ENCODE measurements around the gene USH1C.

Gene USH1C

DNA sequence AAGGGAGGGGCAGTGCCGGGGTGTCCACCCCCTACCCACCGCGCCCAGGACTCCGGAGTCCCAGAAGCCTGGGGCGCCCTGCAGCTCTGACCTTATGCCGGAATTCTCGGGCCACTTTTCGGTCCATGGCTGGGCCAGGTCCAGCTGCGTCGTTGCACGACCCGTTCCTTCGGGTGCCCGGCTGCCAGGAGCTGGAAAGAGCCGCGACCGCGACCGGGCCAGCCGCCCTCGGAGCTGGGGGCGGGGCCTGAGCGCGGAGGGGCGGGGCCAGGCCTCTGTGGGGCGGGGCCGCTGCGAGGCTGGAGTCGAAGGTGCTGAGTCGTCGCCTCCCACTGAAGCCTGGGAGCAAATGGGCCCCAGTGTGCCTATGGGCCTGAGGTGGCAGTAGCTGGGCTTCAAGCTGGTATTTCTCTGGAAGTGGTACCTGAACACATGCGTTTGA is at the start of gene USH1C:
Gene USH1C (minus strand): TSS at position 236 of the 442 bp plus-strand sequence. CDS start 109 bp downstream, at position 127.
- H3K4me3 ChIP-seq (ENCODE audit: low read length): no peak within 1 kb of the TSS
- no peak for TF ChIP-seq ZNF274 (IDR thresholded peaks at IDR 0.05; ENCODE audit: low read depth, low read length)

- H3K4me3 ChIP-seq (ENCODE audit: low read length): no peak overlapping the region
- no peak for TF ChIP-seq ZNF274 (IDR thresholded peaks at IDR 0.05; ENCODE audit: low read depth, low read length)
Observed at GRCh38 chr11:17593466-17594245, 49.4 kb upstream of the USH1C start.

DNA sequence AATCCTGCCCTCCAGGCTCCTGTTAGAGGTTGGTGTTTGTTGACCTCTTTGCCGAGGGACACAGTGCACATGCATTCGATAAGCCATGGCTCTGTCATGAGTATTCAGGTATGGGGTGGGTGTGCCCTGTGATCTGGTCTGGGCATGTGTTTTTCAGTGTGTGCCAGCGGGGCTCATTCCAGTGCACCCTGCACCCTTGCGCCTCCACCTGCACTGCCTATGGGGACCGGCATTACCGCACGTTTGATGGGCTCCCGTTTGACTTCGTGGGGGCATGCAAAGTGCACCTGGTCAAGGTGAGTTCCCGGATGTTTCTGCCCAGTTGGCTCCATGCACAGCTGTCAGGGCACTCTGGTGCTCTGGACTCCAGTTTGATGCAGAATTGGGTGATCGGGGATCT is 47.1 kb upstream of the USH1C start:
- no peak for TF ChIP-seq ZNF274 (IDR thresholded peaks at IDR 0.05; ENCODE audit: low read depth, low read length)
- no peak overlapping the region for H3K4me3 ChIP-seq (ENCODE audit: low read length)

DNA sequence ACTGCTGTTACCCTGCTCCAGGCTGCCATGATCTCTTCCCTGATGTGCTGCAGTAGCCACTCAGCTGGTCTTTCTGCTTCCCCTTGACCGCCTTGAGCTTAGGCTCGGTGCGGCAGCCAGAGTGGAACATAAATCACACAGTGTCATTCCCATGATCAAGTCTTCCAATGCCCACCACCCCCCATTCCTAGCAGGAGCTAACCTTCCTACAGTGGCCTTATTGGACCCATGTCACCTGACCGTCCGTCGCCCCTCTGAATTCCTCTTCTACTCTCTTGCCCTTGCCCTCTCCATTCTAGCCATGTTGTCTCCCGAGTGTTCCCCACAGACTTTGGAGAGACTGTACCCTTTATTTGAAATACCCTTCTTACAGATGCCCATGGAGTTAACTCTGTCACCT is 46.2 kb upstream of the USH1C start:
- H3K4me3 ChIP-seq (ENCODE audit: low read length): no peak overlapping the region
- TF ChIP-seq ZNF274 (IDR thresholded peaks at IDR 0.05; ENCODE audit: low read depth, low read length): no peak

DNA sequence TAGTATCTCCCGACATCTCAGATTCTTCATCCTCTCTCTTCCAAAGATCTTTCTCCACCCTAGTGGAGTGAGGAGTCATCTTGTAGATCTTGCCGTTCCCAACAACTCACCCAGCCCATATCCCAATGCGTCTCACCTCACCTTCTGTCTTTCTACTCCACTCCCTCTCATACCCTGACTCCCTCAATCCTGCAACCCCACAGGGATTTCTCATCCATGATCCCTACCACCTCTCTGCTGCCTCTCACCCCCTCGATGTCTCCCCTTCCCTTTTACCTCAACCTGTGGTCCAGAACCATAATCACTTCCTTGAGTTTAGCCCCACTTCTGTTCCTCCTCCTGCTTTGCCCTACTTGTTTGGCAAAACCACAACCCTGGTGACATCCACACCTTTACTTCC is 44.5 kb upstream of the USH1C start:
- no peak overlapping the region for H3K4me3 ChIP-seq (ENCODE audit: low read length)
- TF ChIP-seq ZNF274 (IDR thresholded peaks at IDR 0.05; ENCODE audit: low read depth, low read length): no peak

GRCh38 chr11:17588166-17588565 is 44.0 kb upstream of the USH1C start:
- no peak for TF ChIP-seq ZNF274 (IDR thresholded peaks at IDR 0.05; ENCODE audit: low read depth, low read length)
- no peak overlapping the region for H3K4me3 ChIP-seq (ENCODE audit: low read length)

- no peak for TF ChIP-seq ZNF274 (IDR thresholded peaks at IDR 0.05; ENCODE audit: low read depth, low read length)
- H3K4me3 ChIP-seq (ENCODE audit: low read length): no peak overlapping the region
Observed at GRCh38 chr11:17585911-17586695, 41.9 kb upstream of the USH1C start.

- H3K4me3 ChIP-seq (ENCODE audit: low read length): no peak overlapping the region
- TF ChIP-seq ZNF274 (IDR thresholded peaks at IDR 0.05; ENCODE audit: low read depth, low read length): no peak
Observed at GRCh38 chr11:17581732-17582053, 37.5 kb upstream of the USH1C start.

GRCh38 chr11:17581036-17581731 is 37.0 kb upstream of the USH1C start:
- TF ChIP-seq ZNF274 (IDR thresholded peaks at IDR 0.05; ENCODE audit: low read depth, low read length): no peak

GRCh38 chr11:17580271-17580670 is 36.1 kb upstream of the USH1C start:
- TF ChIP-seq ZNF274 (IDR thresholded peaks at IDR 0.05; ENCODE audit: low read depth, low read length): no peak
- H3K4me3 ChIP-seq (ENCODE audit: low read length): no peak overlapping the region

More at GRCh38 chr11:17581036-17581731, 37.0 kb upstream of the USH1C start:
- H3K4me3 ChIP-seq (ENCODE audit: low read length): no peak overlapping the region

DNA sequence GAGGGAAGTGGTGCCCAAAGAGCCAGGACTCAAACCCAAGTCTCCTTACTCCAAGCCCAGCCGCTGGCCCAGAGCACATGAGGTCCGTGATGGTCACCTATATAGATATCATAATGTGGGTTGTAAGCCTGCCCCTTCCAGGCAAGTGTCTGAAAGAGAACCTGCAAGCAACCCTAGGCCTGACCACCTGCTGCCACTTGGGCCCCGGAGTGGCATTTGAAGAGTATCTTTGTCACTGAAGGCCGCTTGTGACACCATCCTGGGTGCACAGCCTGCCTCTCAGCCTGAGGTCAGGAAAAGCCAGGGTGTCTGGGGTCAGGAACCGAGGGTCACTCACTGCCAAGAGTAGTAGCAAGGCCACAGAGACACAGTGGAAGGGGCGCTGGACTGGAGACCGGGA is 35.2 kb upstream of the USH1C start:
- H3K4me3 ChIP-seq (ENCODE audit: low read length): no peak overlapping the region
- TF ChIP-seq ZNF274 (IDR thresholded peaks at IDR 0.05; ENCODE audit: low read depth, low read length): no peak

DNA sequence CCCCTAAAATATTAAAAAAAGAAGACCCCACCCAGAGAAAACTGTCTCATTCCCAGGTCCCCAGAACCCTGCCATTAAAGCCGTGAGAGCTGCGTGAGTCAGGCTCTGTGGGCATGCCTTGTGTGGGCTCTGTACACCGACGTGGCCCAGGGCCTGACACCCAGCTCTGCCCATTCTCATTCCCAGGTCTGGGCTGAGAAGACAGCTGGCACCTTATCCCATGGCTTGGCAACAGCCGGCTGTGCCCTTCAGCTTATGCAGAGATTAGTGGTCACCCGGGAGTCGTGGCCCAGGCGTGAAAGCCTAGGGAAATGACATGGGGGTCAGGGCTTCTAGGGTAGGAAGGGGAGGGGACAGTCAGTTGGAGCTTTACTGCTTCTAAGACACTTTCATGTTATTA is 34.7 kb upstream of the USH1C start:
- H3K4me3 ChIP-seq (ENCODE audit: low read length): no peak overlapping the region

DNA sequence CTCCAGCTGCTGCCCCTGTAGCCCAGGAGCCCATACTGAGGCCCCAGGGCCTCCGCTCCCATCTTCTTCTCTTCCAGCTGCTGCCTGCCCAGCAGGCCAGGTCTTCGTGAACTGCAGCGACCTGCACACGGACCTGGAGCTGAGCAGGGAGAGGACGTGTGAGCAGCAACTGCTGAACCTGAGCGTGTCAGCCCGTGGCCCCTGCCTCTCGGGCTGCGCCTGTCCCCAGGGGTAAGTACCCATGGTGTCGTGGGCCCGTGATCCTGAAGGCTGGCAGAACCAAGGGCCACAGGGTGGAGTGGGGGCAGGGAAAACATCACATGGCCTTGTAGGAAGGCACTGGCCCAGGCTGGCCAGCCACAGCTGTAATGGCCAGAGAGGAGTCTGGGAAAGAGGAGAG is 34.1 kb upstream of the USH1C start:
- TF ChIP-seq ZNF274 (IDR thresholded peaks at IDR 0.05; ENCODE audit: low read depth, low read length): no peak
- no peak overlapping the region for H3K4me3 ChIP-seq (ENCODE audit: low read length)

More for the DNA sequence above, 34.7 kb upstream of the USH1C start:
- no peak for TF ChIP-seq ZNF274 (IDR thresholded peaks at IDR 0.05; ENCODE audit: low read depth, low read length)
